NCI-H1930 (cell line): Measurements from ENCODE around the gene PRKG2.
A peak's percentile ranks its signal among the peaks of the same experiment; 100 is the strongest.

Experiments
- DNase-seq, 2 experiments: peaks; one replicate each; lab custom pipeline; 2025; lab: John Stamatoyannopoulos, UW

Gene PRKG2

DNA sequence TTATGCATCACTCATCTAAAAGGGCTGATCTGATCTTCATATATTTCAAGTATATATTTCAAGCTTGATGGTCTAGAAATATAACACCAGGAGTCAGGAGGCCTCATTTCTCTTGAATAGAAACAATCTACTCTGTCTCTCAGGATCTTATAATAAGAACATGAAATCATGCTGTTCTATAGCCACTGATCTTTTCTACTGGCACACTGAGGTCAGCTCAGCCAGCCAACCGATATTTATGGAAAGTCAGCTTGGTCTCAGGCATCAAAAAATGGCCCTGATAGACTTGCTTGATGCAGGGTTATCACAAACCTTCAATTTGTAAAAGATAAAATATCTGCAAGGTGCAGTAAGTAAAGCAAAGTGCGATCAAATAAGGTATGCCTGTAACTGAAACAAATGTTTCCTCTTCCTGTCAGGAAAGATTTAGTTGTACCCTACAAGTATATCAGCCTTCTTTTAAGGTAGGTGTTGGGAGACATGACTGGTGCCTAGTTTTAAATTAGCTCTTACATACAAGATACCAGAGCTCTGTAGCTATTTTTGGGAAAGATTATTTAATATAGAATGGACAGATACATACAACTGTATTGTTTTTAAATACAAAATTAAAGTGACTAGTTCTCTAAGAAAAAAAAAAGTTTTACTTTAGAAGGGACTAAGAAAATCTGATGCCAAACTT lies 121.2 kb downstream of the PRKG2 start:
- no peak for DNase-seq

- DNase-seq = no peak
These were observed 129.0 kb downstream of the PRKG2 start for GRCh38 chr4:81085979-81086378.

- no peak for DNase-seq
These were observed 129.7 kb downstream of the PRKG2 start for GRCh38 chr4:81085291-81085690.

DNA sequence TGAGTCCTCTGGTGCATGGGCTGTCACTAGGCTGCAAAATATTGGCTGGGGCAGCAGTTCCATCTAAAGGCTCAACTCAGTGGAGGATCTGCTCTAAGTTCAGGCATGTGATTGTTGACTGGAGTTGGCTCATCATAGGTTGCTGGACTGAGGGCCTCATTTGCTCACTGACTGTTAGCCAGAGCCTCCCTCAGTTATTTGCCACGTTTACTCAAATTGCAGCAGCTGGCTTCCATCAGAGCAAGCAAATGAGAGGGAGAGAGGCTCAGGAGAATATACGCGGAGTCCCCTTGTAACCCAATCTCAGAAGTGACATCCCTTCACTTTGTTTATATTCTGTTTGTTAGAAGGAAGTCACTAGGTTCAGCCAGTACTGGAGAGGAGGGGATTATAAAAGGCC lies 130.4 kb downstream of the PRKG2 start:
- no peak for DNase-seq

GRCh38 chr4:81084029-81084428 lies 131.0 kb downstream of the PRKG2 start:
- DNase-seq = no peak

- DNase-seq = no peak
These were observed 133.9 kb downstream of the PRKG2 start for GRCh38 chr4:81081156-81081555.

DNA sequence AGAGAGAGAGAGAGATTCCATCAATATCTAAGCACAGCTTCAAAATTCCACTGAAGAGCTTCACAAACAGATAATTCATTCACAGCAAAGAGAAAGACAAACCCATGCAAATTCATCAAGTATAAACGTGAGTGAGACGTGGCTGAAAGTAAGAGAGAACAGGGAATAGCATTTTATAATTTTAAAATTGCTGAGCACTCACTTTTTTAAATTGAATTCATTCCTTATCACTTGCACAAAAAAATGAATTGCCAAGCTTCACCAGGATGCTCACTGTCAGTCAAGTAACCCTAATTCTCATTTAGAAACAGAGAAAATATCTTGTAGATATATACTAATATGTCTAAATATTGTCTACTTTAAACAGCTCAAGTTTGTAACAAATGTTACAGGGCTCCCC lies 144.0 kb downstream of the PRKG2 start:
- DNase-seq = no peak

GRCh38 chr4:81069706-81070331 lies 145.2 kb downstream of the PRKG2 start:
- DNase-seq = peak; percentile 60 to 79

DNA sequence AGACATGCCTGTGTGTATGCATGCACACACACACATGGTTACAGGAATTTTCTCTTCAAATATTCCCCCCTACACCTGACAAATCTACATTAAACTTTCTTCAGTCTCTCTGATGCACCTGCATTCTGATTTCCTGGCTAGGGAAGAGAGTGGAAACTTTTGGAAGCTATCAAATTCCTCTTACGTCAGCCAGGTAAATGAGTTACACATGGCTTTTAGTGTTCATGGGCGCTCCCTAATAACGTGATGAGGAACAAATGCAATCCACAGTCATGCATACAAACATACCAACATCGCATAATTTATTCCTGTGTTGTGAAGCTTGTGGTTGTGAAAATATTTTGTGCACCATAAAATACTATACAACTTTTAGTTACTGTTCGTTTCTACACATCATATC lies 149.6 kb downstream of the PRKG2 start:
- no peak for DNase-seq

GRCh38 chr4:81062001-81062400 lies 153.0 kb downstream of the PRKG2 start:
- DNase-seq = no peak

- DNase-seq = no peak
These were observed 153.7 kb downstream of the PRKG2 start for GRCh38 chr4:81061344-81061730.

- DNase-seq = no peak
These were observed 154.3 kb downstream of the PRKG2 start for GRCh38 chr4:81060587-81061343.

GRCh38 chr4:81058621-81059020 lies 156.4 kb downstream of the PRKG2 start:
- no peak for DNase-seq

DNA sequence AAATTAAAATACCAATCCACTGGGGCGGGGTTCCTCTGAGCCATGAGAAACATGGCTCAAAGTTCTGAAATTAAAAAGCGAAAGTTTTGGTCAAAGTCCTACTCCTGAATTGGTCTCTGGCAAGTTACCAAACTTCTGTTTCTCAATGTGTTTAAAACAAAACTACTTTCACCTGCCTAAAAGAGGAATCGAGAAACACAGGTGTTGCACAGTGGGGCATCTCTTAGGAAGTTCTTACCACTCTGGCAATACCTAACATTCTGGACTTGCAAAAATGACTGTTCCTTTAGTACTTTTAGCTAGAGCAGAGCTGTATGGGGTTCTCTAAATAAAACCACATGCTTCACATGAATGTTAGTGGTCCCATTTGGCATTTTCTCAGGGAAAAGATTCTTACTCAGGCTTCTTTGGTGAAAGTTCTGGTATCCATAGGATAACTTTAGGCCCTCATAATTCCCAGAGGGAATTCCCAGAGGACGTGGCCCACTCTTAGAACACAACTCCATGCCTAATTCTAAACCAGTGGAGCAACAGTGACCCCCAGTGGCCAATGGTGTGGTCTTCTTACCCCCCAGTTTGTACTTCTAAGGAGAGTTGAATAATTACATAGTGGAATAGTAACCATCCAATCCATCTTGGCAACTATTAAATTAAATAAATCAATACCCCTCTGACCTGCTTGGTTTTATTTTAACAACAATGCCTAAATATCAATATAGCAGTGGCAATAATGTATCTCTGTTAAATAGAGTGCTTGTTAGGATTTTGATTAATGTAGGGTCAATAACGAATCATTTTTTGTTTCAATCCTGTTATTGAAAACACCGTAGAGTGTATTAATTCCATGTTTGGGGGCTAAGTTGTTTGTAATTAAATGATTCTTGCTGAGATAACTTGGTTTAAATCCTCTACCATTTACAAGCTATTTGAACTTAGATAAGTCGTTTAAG lies 162.6 kb downstream of the PRKG2 start:
- DNase-seq = peak in 1 of 2 experiments; percentile 59

DNA sequence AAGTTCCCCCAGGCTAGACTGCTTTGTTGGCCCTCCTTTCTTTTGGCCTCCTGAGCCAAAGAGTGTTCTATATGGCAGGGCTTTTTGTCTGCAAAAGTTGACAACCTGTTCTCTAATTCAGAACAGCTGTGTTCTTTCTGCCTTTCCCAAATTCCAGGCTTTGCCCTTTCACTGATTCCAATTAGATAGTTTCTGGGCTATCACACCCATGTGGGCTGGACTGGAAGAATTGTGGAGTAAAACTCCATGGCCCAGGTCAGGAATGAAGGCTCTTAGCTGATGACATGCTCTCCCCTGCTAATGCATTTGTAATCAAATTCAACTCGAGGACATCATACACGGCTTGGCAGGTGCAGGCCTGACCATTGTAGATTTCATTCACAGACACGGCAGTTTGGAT lies 165.1 kb downstream of the PRKG2 start:
- no peak for DNase-seq

DNA sequence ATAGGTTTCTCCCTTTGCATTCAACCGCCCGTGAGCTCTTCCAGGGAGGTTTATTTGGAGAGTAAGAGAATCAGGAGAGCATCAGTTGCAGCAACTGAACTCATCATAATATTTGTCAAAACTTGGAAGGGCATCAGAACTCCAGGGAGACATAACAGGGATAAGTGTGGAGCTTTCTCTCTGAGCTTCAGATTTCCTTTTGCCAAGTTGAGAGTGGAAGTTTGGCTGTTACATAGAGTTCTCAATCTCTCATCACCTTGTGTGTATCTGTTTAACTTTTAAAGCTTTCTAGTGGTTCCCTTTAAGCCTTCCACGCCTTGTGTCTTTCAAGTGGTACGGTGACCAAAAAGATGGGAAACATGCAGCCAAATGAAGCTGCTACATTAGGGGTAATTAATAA lies 165.7 kb downstream of the PRKG2 start:
- no peak for DNase-seq

- DNase-seq = no peak
These were observed 172.2 kb downstream of the PRKG2 start for GRCh38 chr4:81042578-81043365.

GRCh38 chr4:81040012-81040659 lies 174.9 kb downstream of the PRKG2 start:
- DNase-seq = peak in 1 of 2 experiments; percentile 12

DNA sequence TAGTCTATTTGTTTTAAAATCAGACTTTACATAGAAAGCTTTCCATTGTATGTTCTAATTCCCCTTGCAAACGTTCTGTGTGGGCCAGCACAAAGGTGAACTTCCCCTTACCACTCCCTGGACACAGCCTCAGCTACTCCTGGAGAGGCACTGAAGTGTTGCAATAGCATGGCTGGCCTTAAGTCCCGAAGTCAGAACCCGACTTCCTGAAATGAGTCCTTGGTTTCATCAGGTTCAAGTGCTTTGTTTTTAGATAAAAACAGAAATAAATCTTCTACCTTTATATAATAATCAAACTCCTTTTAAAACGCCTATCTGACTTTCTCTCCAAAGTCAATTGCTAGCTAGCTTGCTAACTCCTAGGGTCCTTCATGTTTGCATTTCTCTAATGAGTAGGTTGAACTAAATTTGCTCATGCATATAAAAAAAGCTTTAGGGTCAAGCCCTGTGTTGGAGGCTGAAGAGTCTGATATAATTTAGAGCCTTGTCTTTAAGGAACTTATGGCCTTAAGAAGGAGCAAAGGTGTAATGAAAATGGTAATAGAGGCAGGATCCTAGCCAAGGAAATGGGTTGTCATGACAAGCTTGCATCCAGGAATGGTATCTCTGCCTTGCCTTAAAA lies 175.6 kb downstream of the PRKG2 start:
- no peak for DNase-seq

GRCh38 chr4:81038636-81039350 lies 176.2 kb downstream of the PRKG2 start:
- no peak for DNase-seq
